Stimulated activated effector memory CD8-positive, alpha-beta T cell treated with anti-CD3 and anti-CD28 coated beads, Interleukin-12 subunit alpha, Interleukin-12 subunit beta, amount 100 ng/mL, for 72 hours (primary cell): ENCODE measurements around the gene EPB42.
A peak's percentile ranks its signal among the peaks of the same experiment; 100 is the strongest.
"Not testable (repeated sequence)": the region's sequence is repeated elsewhere in the genome, so short reads cannot be mapped to it uniquely, and the experiment has no call there.

Experiments used
- ATAC-seq: fragments of 150-1000 bp; cut with Tn5 transposase; 2 replicates; pipeline ENCODE4 v1.10.0; 2021
- DNase-seq, 2 donors: peaks; one replicate each; pipeline ENCODE4 v3.0.0; 2021 to 2022; ENCODE audit warnings: low spot score in 2 of 2
- H3K27ac Mint-ChIP-seq: one replicate; pipeline ENCODE4 v1.8.0; 2022; ENCODE audit warnings: mild to moderate bottlenecking, mixed read lengths
- H3K36me3 Mint-ChIP-seq: one replicate; pipeline ENCODE4 v1.8.0; 2022; ENCODE audit warnings: mild to moderate bottlenecking, mixed read lengths
- H3K4me1 Mint-ChIP-seq: one replicate; pipeline ENCODE4 v1.8.0; 2022; ENCODE audit warnings: mixed read lengths
- H3K4me3 Mint-ChIP-seq: one replicate; pipeline ENCODE4 v1.8.0; 2022; ENCODE audit warnings: mild to moderate bottlenecking, mixed read lengths
- H3K9me3 Mint-ChIP-seq: one replicate; pipeline ENCODE4 v1.8.0; 2022; ENCODE audit warnings: mixed read lengths

EPB42 gene

DNA sequence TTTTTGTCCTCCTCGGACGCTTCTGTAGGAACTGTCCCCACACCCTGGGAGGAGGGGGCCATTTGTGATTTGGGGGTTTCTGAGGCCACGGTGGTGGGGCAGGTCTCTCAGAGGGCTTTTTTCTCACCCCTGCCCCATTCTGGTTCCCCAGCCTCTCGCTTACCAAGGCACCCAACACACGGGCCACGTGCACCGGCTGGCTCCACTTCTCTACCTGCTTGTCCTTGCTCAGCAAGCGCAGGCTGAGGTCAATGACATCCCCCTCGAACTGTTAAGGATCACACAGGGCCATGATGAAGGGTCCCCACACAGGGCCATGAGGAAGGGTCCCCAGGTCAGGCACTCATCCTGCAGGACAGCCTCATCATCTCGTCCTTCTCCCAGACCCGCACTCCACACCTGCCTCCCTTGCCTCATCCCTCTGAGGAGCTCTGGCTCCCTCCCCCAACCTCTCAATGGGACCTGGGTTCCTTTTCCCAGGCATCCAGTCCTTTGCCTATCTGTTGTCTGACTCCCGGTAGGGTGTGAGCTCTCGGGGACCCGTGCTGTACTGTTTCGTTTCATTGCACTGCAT is 10.6 kb downstream of the EPB42 start:
- ATAC-seq (no peak), DNase-seq (no peak)
- H3K9me3 Mint-ChIP-seq: no peaks in the 10 kb centered on the region
- no peak overlapping the region for H3K27ac Mint-ChIP-seq
- H3K36me3 Mint-ChIP-seq: no peaks in the 10 kb centered on the region
- no peak overlapping the region for H3K4me3 Mint-ChIP-seq
- no peaks in the 10 kb centered on the region for H3K4me1 Mint-ChIP-seq

DNA sequence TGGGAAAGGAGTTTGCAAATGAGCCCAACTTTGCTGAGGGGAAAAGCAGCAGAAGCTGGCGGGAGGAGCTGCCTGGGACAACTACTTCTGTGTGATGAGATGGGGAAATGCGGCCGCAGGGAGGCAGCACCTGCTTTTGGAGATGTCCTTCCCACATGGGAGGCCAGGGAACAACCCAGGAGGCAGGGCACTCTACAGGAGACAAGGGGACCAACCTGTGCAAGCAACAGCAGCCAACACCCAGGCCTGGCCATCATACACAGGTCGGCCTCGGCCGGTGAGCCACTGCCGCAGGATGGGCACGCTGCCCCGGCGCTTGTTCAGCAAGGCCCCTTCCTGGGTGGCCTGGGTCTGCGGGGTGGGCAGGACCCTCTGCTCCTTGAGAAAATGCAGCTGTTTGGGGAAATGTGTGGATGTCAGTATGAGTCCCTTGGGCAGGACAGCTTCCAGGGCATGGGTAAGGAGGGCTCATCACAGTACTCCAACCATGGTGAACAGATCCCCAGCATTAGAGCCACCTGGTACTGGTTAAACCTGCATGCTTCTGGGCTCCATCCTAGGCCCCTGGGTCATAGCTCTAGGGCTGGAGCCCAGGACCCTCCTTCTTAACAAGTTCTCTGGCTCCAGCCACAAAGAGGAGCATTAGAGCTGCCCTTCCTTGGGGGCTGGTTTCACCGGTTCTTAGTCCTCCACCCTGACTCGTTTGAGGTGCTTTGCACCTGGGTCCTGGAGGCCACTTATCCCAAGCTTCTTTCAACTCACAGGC is 11.6 kb downstream of the EPB42 start:
- DNase-seq: no peak
- H3K9me3 Mint-ChIP-seq: no peaks in the 10 kb centered on the region
- no peak for ATAC-seq

DNA sequence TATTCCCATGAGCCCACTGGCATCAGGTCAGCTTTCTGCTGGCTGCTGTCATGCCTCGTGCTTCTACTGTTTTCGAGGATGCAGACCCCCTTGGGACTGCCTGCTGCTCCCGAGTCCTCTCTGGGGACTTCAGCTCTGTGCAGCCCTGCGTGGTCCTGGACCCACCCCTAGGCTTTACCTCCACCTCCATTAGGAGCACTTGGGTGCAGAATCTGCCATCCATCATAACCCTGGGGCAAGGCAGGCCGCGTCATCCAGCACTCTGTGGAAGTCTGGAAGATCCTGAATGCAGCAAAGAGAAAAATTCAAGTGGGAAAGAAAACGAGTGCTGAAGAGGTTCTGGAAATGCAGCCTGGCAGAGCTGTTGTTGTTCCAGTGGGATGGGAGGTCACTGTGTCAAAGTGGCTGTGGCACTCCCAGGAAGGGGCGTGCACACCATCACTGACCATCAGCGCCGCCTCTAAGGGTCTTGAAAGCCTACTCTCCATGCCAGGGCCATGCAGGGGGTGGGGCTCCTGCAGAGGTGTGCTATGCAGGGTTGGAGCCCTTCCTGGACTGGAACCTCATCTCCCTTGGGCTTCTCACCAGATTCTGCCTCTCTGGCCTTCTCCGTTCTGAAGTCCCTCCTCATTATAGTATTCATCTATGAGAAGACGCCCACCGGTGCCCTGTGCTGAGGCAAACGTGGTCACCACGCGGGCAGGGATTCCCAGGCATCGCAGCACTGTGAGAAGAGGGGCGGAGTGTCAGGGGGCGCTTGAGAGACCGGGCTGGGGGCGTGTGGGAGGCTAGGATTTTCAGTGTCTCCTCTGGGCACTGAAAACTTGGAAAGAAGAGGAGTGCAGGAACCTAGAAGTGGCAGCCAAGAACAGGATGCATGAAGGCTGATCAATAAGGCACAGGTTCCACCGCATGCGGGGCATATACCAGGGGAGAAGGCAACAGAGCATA is 12.5 kb downstream of the EPB42 start:
- DNase-seq (no peak), ATAC-seq (no peak)
- Mint-ChIP-seq H3K36me3 (no peaks in the 10 kb centered on the region), H3K9me3 (no peaks in the 10 kb centered on the region), H3K4me3 (no peak overlapping the region), H3K27ac (peak overlapping the region; percentile 35), H3K4me1 (peaks cover 9% of the 10 kb centered on the region)

More for the DNA sequence above, 11.6 kb downstream of the EPB42 start:
- H3K36me3 Mint-ChIP-seq: no peaks in the 10 kb centered on the region
- H3K4me1 Mint-ChIP-seq: peaks cover 5% of the 10 kb centered on the region
- no peak overlapping the region for H3K4me3 Mint-ChIP-seq
- no peak overlapping the region for H3K27ac Mint-ChIP-seq

DNA sequence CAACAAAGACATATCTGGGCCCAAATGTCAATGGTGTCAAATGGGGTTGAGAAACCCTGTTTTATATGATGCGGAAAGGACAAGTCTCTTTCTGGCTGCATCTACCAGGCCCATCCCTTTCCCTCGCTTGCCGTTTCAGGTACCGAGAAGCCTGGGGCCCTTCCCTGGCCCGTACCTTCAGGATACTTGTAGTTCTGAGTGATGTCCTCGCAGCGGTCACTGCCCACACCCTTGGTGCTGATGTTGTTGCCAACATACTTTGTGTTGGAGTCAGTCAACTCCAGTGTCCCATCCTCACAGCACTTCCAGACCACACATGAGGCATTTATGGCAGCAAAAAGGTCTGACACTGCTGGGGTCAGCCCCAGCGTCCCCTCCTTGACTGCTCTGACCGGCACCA is 13.8 kb downstream of the EPB42 start:
- no peaks in the 10 kb centered on the region for H3K9me3 Mint-ChIP-seq

DNA sequence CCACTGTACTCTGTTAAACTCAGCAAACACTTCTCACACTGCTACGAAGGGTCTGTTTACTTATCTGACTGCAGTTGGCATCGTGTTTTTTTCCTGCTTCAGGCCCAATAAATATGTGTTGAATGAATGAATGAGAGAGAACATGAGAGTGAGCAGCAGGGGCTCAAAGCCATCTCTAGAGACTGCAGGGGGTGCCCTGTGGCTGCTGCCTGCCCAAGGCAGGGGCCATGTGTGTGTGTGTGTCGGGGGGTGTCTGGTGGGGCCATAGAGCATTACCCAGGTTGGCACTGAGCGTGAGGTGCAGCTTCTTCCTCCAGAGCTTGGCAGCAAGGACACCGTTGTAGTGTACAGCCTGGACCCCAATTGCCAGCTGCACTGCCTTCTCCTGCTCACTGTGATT is 14.8 kb downstream of the EPB42 start:
- Mint-ChIP-seq H3K36me3 (no peaks in the 10 kb centered on the region), H3K27ac (no peak overlapping the region), H3K4me1 (peaks cover 9% of the 10 kb centered on the region), H3K9me3 (no peaks in the 10 kb centered on the region), H3K4me3 (no peak overlapping the region)
- DNase-seq (no peak), ATAC-seq (no peak)

More for the DNA sequence above, 13.8 kb downstream of the EPB42 start:
- H3K36me3 Mint-ChIP-seq: no peaks in the 10 kb centered on the region
- DNase-seq: no peak
- no peak overlapping the region for H3K4me3 Mint-ChIP-seq
- H3K27ac Mint-ChIP-seq: no peak overlapping the region
- ATAC-seq: no peak
- peaks cover 9% of the 10 kb centered on the region for H3K4me1 Mint-ChIP-seq

DNA sequence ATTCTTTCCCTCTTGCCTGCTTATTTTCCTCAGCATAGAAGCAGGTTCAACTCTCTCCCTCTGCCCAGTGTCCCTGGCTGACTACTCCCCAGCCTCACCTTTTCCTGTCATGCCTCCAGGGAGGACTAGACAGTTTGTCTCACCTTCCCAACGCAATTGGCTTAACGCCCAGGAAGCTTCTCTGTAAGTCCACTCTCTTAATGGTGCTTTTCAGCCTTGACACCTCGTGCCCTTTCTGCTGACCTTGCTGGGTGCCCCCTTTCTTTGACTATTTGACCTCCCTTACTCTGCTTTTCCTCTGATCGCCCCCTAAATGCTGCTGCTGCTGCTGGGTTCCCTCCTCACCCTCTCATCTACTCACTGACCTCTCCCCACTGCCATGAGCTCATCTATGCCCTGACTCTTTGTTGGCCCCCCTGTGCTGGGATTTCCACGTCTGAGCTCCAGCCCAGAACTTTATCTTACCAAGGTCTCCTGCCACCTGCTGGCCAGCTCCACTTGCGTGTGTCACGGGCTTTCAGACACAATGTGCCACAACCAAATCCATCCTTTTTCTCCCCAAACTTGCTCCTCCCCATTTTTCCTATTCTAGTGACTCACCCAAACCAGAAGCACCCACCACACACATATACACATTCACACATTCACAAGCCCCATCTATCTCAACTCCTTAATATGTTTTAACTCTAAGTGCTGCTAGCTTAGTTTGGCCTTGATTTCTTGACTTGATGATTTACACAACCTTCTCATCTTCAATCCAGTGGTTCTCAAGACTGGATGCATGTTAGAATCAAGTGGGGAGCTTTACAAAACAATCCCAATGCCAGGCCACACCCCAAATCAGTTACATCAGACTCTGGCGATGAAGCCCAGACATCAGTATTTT is 16.6 kb downstream of the EPB42 start:
- H3K9me3 Mint-ChIP-seq: no peaks in the 10 kb centered on the region
- no peaks in the 10 kb centered on the region for H3K36me3 Mint-ChIP-seq
- H3K4me1 Mint-ChIP-seq: peaks cover 18% of the 10 kb centered on the region
- DNase-seq (peak in 1 of 2 donors; percentile 58), ATAC-seq (peak; percentile 70)
- no peak overlapping the region for H3K27ac Mint-ChIP-seq
- no peak overlapping the region for H3K4me3 Mint-ChIP-seq

DNA sequence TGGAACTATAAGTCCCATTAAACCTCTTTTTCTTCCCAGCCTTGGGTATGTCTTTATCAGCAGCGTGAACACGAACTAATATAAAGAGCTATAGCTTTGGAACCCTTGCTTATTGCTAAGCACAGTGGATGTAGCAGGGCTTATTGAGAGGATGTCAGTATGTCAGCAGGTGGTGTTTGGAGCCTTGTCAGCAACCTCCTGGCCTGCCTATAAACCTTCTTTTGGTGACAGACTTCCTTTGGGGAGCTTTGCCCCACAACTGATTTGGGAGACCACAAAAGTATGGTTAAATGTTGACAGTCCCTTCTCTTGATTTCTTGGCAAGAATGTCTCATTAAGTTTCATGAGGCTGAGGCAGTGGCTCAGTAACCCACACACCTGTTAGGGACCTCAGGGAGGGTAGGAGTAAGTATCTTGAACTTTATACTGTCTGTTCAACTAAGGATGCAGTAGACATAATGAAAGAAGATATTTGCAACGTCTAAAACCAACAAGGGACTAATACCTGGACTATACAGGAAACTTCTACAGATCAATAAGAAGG is 20.8 kb downstream of the EPB42 start:
- ATAC-seq (peak; percentile 70), DNase-seq (peak in 1 of 2 donors; percentile 44)
- H3K36me3 Mint-ChIP-seq: peaks cover 28% of the 10 kb centered on the region
- H3K9me3 Mint-ChIP-seq: no peaks in the 10 kb centered on the region
- no peak overlapping the region for H3K27ac Mint-ChIP-seq
- H3K4me1 Mint-ChIP-seq: peaks cover 18% of the 10 kb centered on the region
- no peak overlapping the region for H3K4me3 Mint-ChIP-seq

DNA sequence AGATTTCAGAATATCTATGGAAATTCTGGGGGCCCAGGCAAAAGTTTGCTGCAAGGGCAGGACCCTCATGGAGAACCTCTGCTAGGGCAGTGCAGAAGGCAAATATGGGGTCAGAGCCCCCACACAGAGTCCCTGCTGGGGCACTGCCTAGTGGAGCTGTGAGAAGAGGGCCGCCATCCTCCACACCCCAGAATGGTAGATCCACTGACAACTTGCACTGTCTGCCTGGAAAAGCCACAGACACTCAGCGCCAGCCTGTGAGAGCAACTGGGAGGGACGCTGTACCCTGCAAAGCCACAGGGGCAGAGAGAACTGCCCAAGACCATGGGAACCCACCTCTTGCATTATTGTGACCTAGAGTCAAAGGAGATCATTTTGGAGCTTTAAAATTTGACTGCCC is 21.8 kb downstream of the EPB42 start:
- Mint-ChIP-seq H3K9me3 (no peaks in the 10 kb centered on the region), H3K36me3 (peaks cover 39% of the 10 kb centered on the region), H3K4me1 (peaks cover 10% of the 10 kb centered on the region), H3K27ac (no peak overlapping the region), H3K4me3 (no peak overlapping the region)
- ATAC-seq (no peak), DNase-seq (no peak)

DNA sequence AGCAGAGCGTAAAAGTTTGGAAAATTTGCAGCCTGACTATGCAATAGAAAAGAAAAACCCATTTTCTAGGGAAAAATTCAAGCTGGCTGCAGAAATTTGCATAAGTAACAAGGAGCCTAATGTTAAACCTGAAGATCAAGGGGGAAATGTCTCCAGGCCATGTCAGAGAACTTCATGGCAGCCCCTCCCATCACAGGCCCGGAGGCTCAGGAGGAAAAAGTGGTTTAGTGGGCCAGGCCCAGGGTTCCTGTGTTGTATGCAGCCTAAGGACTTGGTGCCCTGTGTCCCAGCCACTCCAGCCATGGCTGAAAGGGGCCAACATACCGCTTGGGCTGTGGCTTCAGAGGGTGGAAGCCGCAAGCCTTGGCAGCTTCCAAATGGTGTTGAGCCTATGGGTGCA is 22.3 kb downstream of the EPB42 start:
- peaks cover 43% of the 10 kb centered on the region for H3K36me3 Mint-ChIP-seq
- not testable (repeated sequence) for H3K27ac Mint-ChIP-seq, H3K4me1 Mint-ChIP-seq, ATAC-seq, DNase-seq, H3K9me3 Mint-ChIP-seq, H3K4me3 Mint-ChIP-seq

DNA sequence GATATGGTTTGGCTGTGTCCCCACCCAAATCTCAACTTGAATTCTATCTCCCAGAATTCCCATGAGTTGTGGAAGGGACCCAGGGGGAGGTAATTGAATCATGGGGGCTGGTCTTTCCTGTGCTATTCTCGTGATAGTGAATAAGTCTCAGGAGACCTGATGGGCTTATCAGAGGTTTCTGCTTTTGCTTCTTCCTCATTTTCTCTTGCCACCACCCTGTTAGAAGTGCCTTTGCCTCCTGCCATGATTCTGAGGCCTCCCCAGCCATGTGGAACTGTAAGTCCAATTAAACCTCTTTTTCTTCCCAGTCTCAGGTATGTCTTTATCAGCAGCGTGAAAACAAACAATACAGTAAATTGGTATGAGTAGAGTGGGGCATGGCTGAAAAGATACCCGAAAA is 23.0 kb downstream of the EPB42 start:
- H3K4me1 Mint-ChIP-seq, ATAC-seq, H3K9me3 Mint-ChIP-seq, H3K4me3 Mint-ChIP-seq, DNase-seq, H3K27ac Mint-ChIP-seq: not testable (repeated sequence)
- peaks cover 51% of the 10 kb centered on the region for H3K36me3 Mint-ChIP-seq

DNA sequence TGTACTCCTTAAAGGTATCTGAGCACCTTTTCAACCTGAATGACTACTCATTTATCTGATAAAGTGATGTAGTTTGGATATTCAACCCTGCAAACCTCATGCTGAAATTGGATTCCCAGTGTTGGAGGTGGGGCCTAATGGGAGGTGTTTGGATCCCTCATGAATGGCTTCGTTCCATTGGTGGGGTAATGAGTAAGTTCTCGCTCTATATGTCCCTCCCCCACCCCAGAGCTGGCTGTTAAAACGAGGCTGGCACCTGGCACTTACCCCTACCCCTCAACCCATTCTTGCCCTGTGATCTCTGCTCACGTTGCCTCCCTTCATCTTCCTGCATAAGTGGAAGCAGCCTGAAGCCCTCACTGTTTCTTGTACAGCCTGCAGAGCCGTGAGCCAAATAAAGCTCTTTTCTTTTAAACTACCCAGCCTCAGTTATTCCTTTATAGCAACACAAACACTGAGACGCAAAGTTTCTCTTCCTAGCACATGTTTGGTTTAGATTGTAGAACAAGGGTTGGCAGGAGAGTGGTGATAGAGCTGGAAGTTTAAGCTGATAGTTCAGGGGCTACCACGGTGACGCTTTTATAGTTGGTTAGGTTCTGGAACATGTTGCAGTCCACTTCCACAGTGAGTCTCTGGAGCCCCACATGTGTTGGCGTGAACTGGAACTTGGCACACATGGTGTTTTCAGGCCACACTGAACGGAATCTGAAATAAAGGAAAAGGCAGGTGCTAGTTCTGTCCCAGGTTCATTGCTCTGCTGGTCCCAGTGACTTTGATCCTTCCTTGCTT is 23.9 kb downstream of the EPB42 start:
- H3K4me1 Mint-ChIP-seq: peaks cover 9% of the 10 kb centered on the region
- H3K9me3 Mint-ChIP-seq: no peaks in the 10 kb centered on the region
- DNase-seq (no peak), ATAC-seq (no peak)
- peaks cover 59% of the 10 kb centered on the region for H3K36me3 Mint-ChIP-seq
- H3K4me3 Mint-ChIP-seq: no peak overlapping the region
- H3K27ac Mint-ChIP-seq: peak overlapping the region; percentile 26

DNA sequence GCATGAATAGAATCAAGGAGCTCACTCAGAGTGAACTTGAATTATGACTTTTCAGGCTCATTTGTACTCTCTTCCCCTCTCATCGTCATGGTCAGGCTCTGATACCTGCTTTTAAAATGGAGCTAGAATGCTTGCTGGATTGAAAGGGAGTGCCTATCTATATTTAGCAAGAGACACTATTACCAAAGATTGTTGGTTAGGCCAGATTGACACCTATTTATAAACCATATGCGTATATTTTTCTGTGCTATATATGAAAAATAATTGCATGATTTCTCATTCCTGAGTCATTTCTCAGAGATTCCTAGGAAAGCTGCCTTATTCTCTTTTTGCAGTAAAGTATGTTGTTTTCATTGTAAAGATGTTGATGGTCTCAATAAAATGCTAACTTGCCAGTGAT is 26.0 kb downstream of the EPB42 start:
- Mint-ChIP-seq H3K4me3 (no peak overlapping the region), H3K27ac (no peak overlapping the region), H3K36me3 (peaks cover 81% of the 10 kb centered on the region), H3K4me1 (peaks cover 3% of the 10 kb centered on the region), H3K9me3 (no peaks in the 10 kb centered on the region)
- peak in 1 of 2 donors; percentile 15 for DNase-seq
- no peak for ATAC-seq

DNA sequence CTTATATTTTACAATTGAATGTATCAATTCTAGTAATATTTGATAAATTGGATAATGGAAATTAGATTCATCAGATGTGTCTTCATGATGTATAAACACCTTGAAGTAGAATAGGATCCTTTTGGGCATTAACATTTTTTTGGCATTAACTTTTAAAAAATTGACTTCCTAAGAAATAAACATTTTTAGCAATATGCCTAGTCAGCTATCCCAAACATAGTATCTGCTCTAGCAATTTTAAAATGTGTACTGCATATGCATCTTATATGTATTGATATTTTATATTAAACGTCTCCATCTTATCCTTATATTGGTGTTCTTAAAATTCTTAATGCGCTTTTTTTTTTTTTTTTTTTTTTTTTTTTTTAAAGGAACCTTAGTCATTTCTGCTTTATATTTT is 27.1 kb downstream of the EPB42 start:
- H3K9me3 Mint-ChIP-seq: no peaks in the 10 kb centered on the region
- peaks cover 6% of the 10 kb centered on the region for H3K4me1 Mint-ChIP-seq
- no peak for DNase-seq
- H3K4me3 Mint-ChIP-seq: no peak overlapping the region
- no peak for ATAC-seq
- peaks cover 92% of the 10 kb centered on the region for H3K36me3 Mint-ChIP-seq
- H3K27ac Mint-ChIP-seq: no peak overlapping the region

DNA sequence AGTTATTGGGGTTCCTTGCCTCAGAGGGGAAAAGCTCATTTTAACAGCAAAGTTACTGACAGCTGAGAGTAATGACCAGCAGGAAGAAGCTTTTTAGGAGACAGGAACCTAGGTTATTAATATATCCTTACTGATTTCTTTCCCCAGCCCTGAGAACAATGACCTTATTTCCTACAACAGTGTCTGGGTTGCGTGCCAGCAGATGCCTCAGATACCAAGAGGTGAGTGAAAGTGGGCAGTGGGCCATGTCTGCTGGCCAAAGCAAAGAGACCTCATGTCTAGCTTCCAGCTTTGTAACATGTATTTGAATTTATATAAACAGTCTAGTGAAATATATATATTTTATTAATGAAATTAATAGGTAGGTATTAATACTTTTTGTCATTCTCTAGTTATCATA is 30.6 kb downstream of the EPB42 start:
- Mint-ChIP-seq H3K4me3 (no peak overlapping the region), H3K4me1 (peaks cover 19% of the 10 kb centered on the region), H3K27ac (no peak overlapping the region), H3K9me3 (no peaks in the 10 kb centered on the region), H3K36me3 (peaks cover 97% of the 10 kb centered on the region)
- ATAC-seq (no peak), DNase-seq (no peak)
